Stimulated activated naive CD8-positive, alpha-beta T cell treated with anti-CD3 and anti-CD28 coated beads, Interleukin-15, amount 100 ng/mL, for 72 hours (primary cell): ENCODE results near the gene CYP4X1.
"Not testable (repeated sequence)": the region's sequence is repeated elsewhere in the genome, so short reads cannot be mapped to it uniquely, and the experiment has no call there.

Source experiments
- ATAC-seq: fragments of 150-1000 bp; cut with Tn5 transposase; 2 replicates; pipeline ENCODE4 v1.10.0; 2021; ENCODE audit warnings: mild to moderate bottlenecking, moderate library complexity
- DNase-seq, 2 donors: peaks; one replicate each; pipeline ENCODE4 v3.0.0; 2021 to 2022
- H3K27ac Mint-ChIP-seq, 2 donors: one replicate each; pipeline ENCODE4 v1.8.0; 2022; ENCODE audit warnings: mild to moderate bottlenecking in 2 of 2, mixed read lengths in 2 of 2, moderate library complexity in 2 of 2
- H3K27me3 Mint-ChIP-seq: one replicate; pipeline ENCODE4 v1.8.0; 2022; ENCODE audit warnings: mixed read lengths
- H3K4me1 Mint-ChIP-seq: one replicate; pipeline ENCODE4 v1.8.0; 2022; ENCODE audit warnings: mild to moderate bottlenecking, mixed read lengths
- H3K4me3 Mint-ChIP-seq, 2 donors: one replicate each; pipeline ENCODE4 v1.8.0; 2022; ENCODE audit warnings: mild to moderate bottlenecking in 2 of 2, mixed read lengths in 2 of 2, moderate library complexity in 1 of 2
- H3K9me3 Mint-ChIP-seq, 2 donors: one replicate each; pipeline ENCODE4 v1.8.0; 2022; ENCODE audit warnings: mixed read lengths in 2 of 2

CYP4X1 gene

GRCh38 chr1:47023268-47024140, at the start of gene CYP4X1:
CYP4X1 (plus strand) TSS chr1:47023669; CDS start chr1:47023818, 149 bp downstream.
- no peak within 1 kb of the TSS for H3K4me3 Mint-ChIP-seq

GRCh38 chr1:46983166-46983829, 40.2 kb upstream of the CYP4X1 start:
- DNase-seq = no peak
- H3K27ac Mint-ChIP-seq = no peak overlapping the region
- no peak overlapping the region for H3K4me3 Mint-ChIP-seq
- H3K27me3 Mint-ChIP-seq = peaks cover 58% of the 10 kb centered on the region
- H3K4me1 Mint-ChIP-seq = no peaks in the 10 kb centered on the region
- H3K9me3 Mint-ChIP-seq = peaks cover 4 to 8% of the 10 kb centered on the region in 2 donors
- no peak for ATAC-seq

More at GRCh38 chr1:47023268-47024140, at the start of gene CYP4X1:
- Mint-ChIP-seq H3K9me3 (no peaks in the 10 kb centered on the region), H3K27me3 (peaks cover 49% of the 10 kb centered on the region), H3K27ac (no peak within 1 kb of the TSS), H3K4me1 (no peaks in the 10 kb centered on the region)
- ATAC-seq (no peak), DNase-seq (no peak)

GRCh38 chr1:46983830-46984586, 39.5 kb upstream of the CYP4X1 start:
- no peak overlapping the region for H3K4me3 Mint-ChIP-seq
- no peak for DNase-seq
- H3K4me1 Mint-ChIP-seq = no peaks in the 10 kb centered on the region
- peaks cover 2 to 8% of the 10 kb centered on the region in 2 donors for H3K9me3 Mint-ChIP-seq
- peaks cover 51% of the 10 kb centered on the region for H3K27me3 Mint-ChIP-seq
- ATAC-seq = no peak
- no peak overlapping the region for H3K27ac Mint-ChIP-seq

- not testable (repeated sequence) for H3K9me3 Mint-ChIP-seq, H3K4me1 Mint-ChIP-seq, ATAC-seq, H3K4me3 Mint-ChIP-seq, DNase-seq, H3K27ac Mint-ChIP-seq
- peaks cover 18% of the 10 kb centered on the region for H3K27me3 Mint-ChIP-seq
Measured at GRCh38 chr1:46990541-46990940, 32.9 kb upstream of the CYP4X1 start.

GRCh38 chr1:46991083-46991923, 32.2 kb upstream of the CYP4X1 start:
- ATAC-seq (no peak), DNase-seq (no peak)
- Mint-ChIP-seq H3K9me3 (no peaks in the 10 kb centered on the region), H3K4me3 (no peak overlapping the region), H3K27me3 (peaks cover 20% of the 10 kb centered on the region), H3K27ac (no peak overlapping the region), H3K4me1 (no peaks in the 10 kb centered on the region)

GRCh38 chr1:46996659-46997281, 26.7 kb upstream of the CYP4X1 start:
- ATAC-seq (no peak), DNase-seq (no peak)
- Mint-ChIP-seq H3K27ac (no peak overlapping the region), H3K9me3 (no peaks in the 10 kb centered on the region), H3K4me3 (no peak overlapping the region), H3K4me1 (no peaks in the 10 kb centered on the region), H3K27me3 (peaks cover 57% of the 10 kb centered on the region)

GRCh38 chr1:47002211-47002610, 21.3 kb upstream of the CYP4X1 start:
- Mint-ChIP-seq H3K4me3 (no peak overlapping the region), H3K27me3 (peaks cover 70% of the 10 kb centered on the region), H3K9me3 (no peaks in the 10 kb centered on the region), H3K4me1 (peaks cover 5% of the 10 kb centered on the region), H3K27ac (no peak overlapping the region)
- ATAC-seq (no peak), DNase-seq (no peak)

GRCh38 chr1:47003896-47004403, 19.5 kb upstream of the CYP4X1 start:
- Mint-ChIP-seq H3K27ac (no peak overlapping the region), H3K9me3 (no peaks in the 10 kb centered on the region), H3K4me3 (no peak overlapping the region), H3K27me3 (peaks cover 69% of the 10 kb centered on the region), H3K4me1 (peaks cover 5% of the 10 kb centered on the region)
- ATAC-seq = no peak
- DNase-seq = no peak

GRCh38 chr1:47006437-47006836, 17.0 kb upstream of the CYP4X1 start:
- H3K4me3 Mint-ChIP-seq, DNase-seq, H3K9me3 Mint-ChIP-seq, ATAC-seq, H3K4me1 Mint-ChIP-seq: not testable (repeated sequence)
- Mint-ChIP-seq H3K27me3 (peaks cover 51% of the 10 kb centered on the region), H3K27ac (peak overlapping the region in 1 of 2 donors; percentile 19)

- no peak for ATAC-seq
- Mint-ChIP-seq H3K27ac (no peak overlapping the region), H3K9me3 (no peaks in the 10 kb centered on the region), H3K27me3 (peaks cover 12% of the 10 kb centered on the region), H3K4me1 (no peaks in the 10 kb centered on the region), H3K4me3 (no peak overlapping the region)
- no peak for DNase-seq
Measured at GRCh38 chr1:47013293-47013692, 10.2 kb upstream of the CYP4X1 start.

- DNase-seq = no peak
- Mint-ChIP-seq H3K4me1 (no peaks in the 10 kb centered on the region), H3K27ac (no peak overlapping the region), H3K27me3 (peaks cover 49% of the 10 kb centered on the region), H3K9me3 (no peaks in the 10 kb centered on the region), H3K4me3 (no peak overlapping the region)
- ATAC-seq = no peak
Measured at GRCh38 chr1:47021070-47021469, 2.4 kb upstream of the CYP4X1 start.

GRCh38 chr1:47024141-47024801, 802 bp downstream of the CYP4X1 start:
- ATAC-seq = no peak
- no peaks in the 10 kb centered on the region for H3K9me3 Mint-ChIP-seq
- no peak overlapping the region for H3K4me3 Mint-ChIP-seq
- H3K27me3 Mint-ChIP-seq = peaks cover 49% of the 10 kb centered on the region
- no peak for DNase-seq
- H3K27ac Mint-ChIP-seq = no peak overlapping the region
- no peaks in the 10 kb centered on the region for H3K4me1 Mint-ChIP-seq

GRCh38 chr1:47030170-47030805, 6.8 kb downstream of the CYP4X1 start:
- Mint-ChIP-seq H3K27me3 (peaks cover 17% of the 10 kb centered on the region), H3K4me3 (no peak overlapping the region), H3K27ac (no peak overlapping the region), H3K4me1 (no peaks in the 10 kb centered on the region), H3K9me3 (no peaks in the 10 kb centered on the region)
- no peak for DNase-seq
- no peak for ATAC-seq

- no peak for ATAC-seq
- DNase-seq = no peak
- H3K4me3 Mint-ChIP-seq = no peak overlapping the region
- H3K4me1 Mint-ChIP-seq = no peaks in the 10 kb centered on the region
- no peaks in the 10 kb centered on the region for H3K9me3 Mint-ChIP-seq
- H3K27ac Mint-ChIP-seq = no peak overlapping the region
- peaks cover 16% of the 10 kb centered on the region for H3K27me3 Mint-ChIP-seq
Measured at GRCh38 chr1:47031059-47031458, 7.6 kb downstream of the CYP4X1 start.
